Stimulated activated CD8-positive, alpha-beta memory T cell treated with anti-CD3 and anti-CD28 coated beads, Interleukin-4, amount 100 ng/mL, for 24 hours (primary cell): ENCODE results near the gene CHURC1.

Source experiments
- DNase-seq: peaks from one replicate; pipeline ENCODE4 v3.0.0-alpha.2; 2020; ENCODE audit warnings: low read depth

Gene CHURC1

GRCh38 chr14:64914237-64915028 is at the start of gene CHURC1:
CHURC1 (plus strand) TSS chr14:64914455; CDS start chr14:64914496, 41 bp downstream.
- DNase-seq = peak; percentile 95

GRCh38 chr14:64865109-64865508 is 49.1 kb upstream of the CHURC1 start:
- DNase-seq = no peak

- DNase-seq = no peak
Measured at GRCh38 chr14:64865992-64866391, 48.3 kb upstream of the CHURC1 start.

GRCh38 chr14:64867182-64867581 is 47.1 kb upstream of the CHURC1 start:
- DNase-seq = no peak

- DNase-seq = no peak
Measured at GRCh38 chr14:64868379-64868778, 45.9 kb upstream of the CHURC1 start.

GRCh38 chr14:64868841-64869240 is 45.4 kb upstream of the CHURC1 start:
- DNase-seq = no peak

- DNase-seq = no peak
Measured at GRCh38 chr14:64870160-64870559, 44.1 kb upstream of the CHURC1 start.

- no peak for DNase-seq
Measured at GRCh38 chr14:64871344-64871743, 42.9 kb upstream of the CHURC1 start.

GRCh38 chr14:64873506-64874219 is 40.6 kb upstream of the CHURC1 start:
- no peak for DNase-seq

- no peak for DNase-seq
Measured at GRCh38 chr14:64875350-64875749, 38.9 kb upstream of the CHURC1 start.

GRCh38 chr14:64877846-64878245 is 36.4 kb upstream of the CHURC1 start:
- DNase-seq = no peak

GRCh38 chr14:64878837-64879634 is 35.2 kb upstream of the CHURC1 start:
- no peak for DNase-seq

GRCh38 chr14:64879635-64880220 is 34.5 kb upstream of the CHURC1 start, which contains the start of gene SPTB:
SPTB (minus strand) TSS chr14:64879907; CDS start chr14:64823094, 56,813 bp downstream.
- DNase-seq = peak; percentile 57

GRCh38 chr14:64880221-64881121 is 33.8 kb upstream of the CHURC1 start:
- peak; percentile 43 for DNase-seq

- no peak for DNase-seq
Measured at GRCh38 chr14:64885559-64885958, 28.7 kb upstream of the CHURC1 start.

GRCh38 chr14:64889352-64889751 is 24.9 kb upstream of the CHURC1 start:
- no peak for DNase-seq

GRCh38 chr14:64891173-64891838 is 22.9 kb upstream of the CHURC1 start:
- no peak for DNase-seq

- DNase-seq = no peak
Measured at GRCh38 chr14:64891839-64892375, 22.3 kb upstream of the CHURC1 start.

GRCh38 chr14:64899958-64900357 is 14.3 kb upstream of the CHURC1 start:
- no peak for DNase-seq

- no peak for DNase-seq
Measured at GRCh38 chr14:64906022-64906421, 8.2 kb upstream of the CHURC1 start.
